Stimulated activated naive B cell treated with anti-CD40 and anti-IgM and Interleukin-4, amounts not matched to agents 10 μg/mL and 1 μg/mL and 100 μg/mL, for 72 hours (primary cell): Measurements from ENCODE around the gene TTLL11.
A peak's percentile ranks its signal among the peaks of the same experiment; 100 is the strongest.

Source experiments
- ATAC-seq, 2 donors: fragments of 150-1000 bp; cut with Tn5 transposase; replicated peaks; 2 replicates each; pipeline ENCODE4 v1.10.0; 2021; ENCODE audit warnings: moderate library complexity in 1 of 2
- DNase-seq: peaks from one replicate; pipeline ENCODE4 v3.0.0; 2021
- H3K27ac Mint-ChIP-seq: one replicate; pipeline ENCODE4 v1.8.0; 2022; ENCODE audit warnings: mild to moderate bottlenecking, mixed read lengths
- H3K27me3 Mint-ChIP-seq, 2 donors: one replicate each; pipeline ENCODE4 v1.8.0; 2022; ENCODE audit warnings: mixed read lengths in 2 of 2
- H3K36me3 Mint-ChIP-seq, 2 donors: one replicate each; pipeline ENCODE4 v1.8.0; 2022; ENCODE audit warnings: mixed read lengths in 2 of 2, mild to moderate bottlenecking in 1 of 2
- H3K4me1 Mint-ChIP-seq, 2 donors: one replicate each; pipeline ENCODE4 v1.8.0; 2022; ENCODE audit warnings: mixed read lengths in 2 of 2, mild to moderate bottlenecking in 1 of 2
- H3K4me3 Mint-ChIP-seq, 2 donors: one replicate each; pipeline ENCODE4 v1.8.0; 2022; ENCODE audit warnings: mild to moderate bottlenecking in 2 of 2, mixed read lengths in 2 of 2, moderate library complexity in 1 of 2
- H3K9me3 Mint-ChIP-seq, 2 donors: one replicate each; pipeline ENCODE4 v1.8.0; 2022; ENCODE audit warnings: mixed read lengths in 2 of 2, mild to moderate bottlenecking in 1 of 2

The TTLL11 gene

GRCh38 chr9:121780177-121781040 is 312.7 kb downstream of the TTLL11 start:
- no peak for DNase-seq
- Mint-ChIP-seq H3K9me3 (peaks cover 2 to 9% of the 10 kb centered on the region in 2 donors), H3K27ac (no peak overlapping the region), H3K4me1 (no peaks in the 10 kb centered on the region), H3K36me3 (no peaks in the 10 kb centered on the region), H3K27me3 (peaks cover 0 to 18% of the 10 kb centered on the region in 2 donors), H3K4me3 (no peak overlapping the region)
- no peak for ATAC-seq

GRCh38 chr9:121779381-121780117 is 313.6 kb downstream of the TTLL11 start:
- ATAC-seq: peak in 1 of 2 donors; percentile 65
- Mint-ChIP-seq H3K4me1 (no peaks in the 10 kb centered on the region), H3K4me3 (no peak overlapping the region), H3K27ac (no peak overlapping the region), H3K36me3 (no peaks in the 10 kb centered on the region), H3K9me3 (peaks cover 2 to 9% of the 10 kb centered on the region in 2 donors), H3K27me3 (peaks cover 0 to 19% of the 10 kb centered on the region in 2 donors)
- DNase-seq: no peak

- DNase-seq: no peak
- ATAC-seq: no peak
- no peak overlapping the region for H3K4me3 Mint-ChIP-seq
- no peaks in the 10 kb centered on the region for H3K36me3 Mint-ChIP-seq
- no peaks in the 10 kb centered on the region for H3K4me1 Mint-ChIP-seq
- peaks cover 0 to 19% of the 10 kb centered on the region in 2 donors for H3K27me3 Mint-ChIP-seq
- H3K27ac Mint-ChIP-seq: no peak overlapping the region
- H3K9me3 Mint-ChIP-seq: peaks cover 2 to 9% of the 10 kb centered on the region in 2 donors
Measured at GRCh38 chr9:121778252-121779225, 314.6 kb downstream of the TTLL11 start.

- Mint-ChIP-seq H3K27me3 (peaks cover 0 to 19% of the 10 kb centered on the region in 2 donors), H3K4me1 (no peaks in the 10 kb centered on the region), H3K4me3 (no peak overlapping the region), H3K27ac (no peak overlapping the region), H3K9me3 (peaks cover 2 to 9% of the 10 kb centered on the region in 2 donors), H3K36me3 (no peaks in the 10 kb centered on the region)
- DNase-seq (no peak), ATAC-seq (no peak)
Measured at GRCh38 chr9:121776739-121777637, 316.1 kb downstream of the TTLL11 start.

- H3K27ac Mint-ChIP-seq: no peak overlapping the region
- H3K9me3 Mint-ChIP-seq: peaks cover 2 to 9% of the 10 kb centered on the region in 2 donors
- no peak overlapping the region for H3K4me3 Mint-ChIP-seq
- H3K4me1 Mint-ChIP-seq: no peaks in the 10 kb centered on the region
- ATAC-seq (no peak), DNase-seq (no peak)
- peaks cover 0 to 16% of the 10 kb centered on the region in 2 donors for H3K27me3 Mint-ChIP-seq
- no peaks in the 10 kb centered on the region for H3K36me3 Mint-ChIP-seq
Measured at GRCh38 chr9:121776001-121776738, 316.9 kb downstream of the TTLL11 start.

- H3K9me3 Mint-ChIP-seq: peaks cover 2 to 9% of the 10 kb centered on the region in 2 donors
- DNase-seq (no peak), ATAC-seq (no peak)
- H3K27me3 Mint-ChIP-seq: peaks cover 0 to 10% of the 10 kb centered on the region in 2 donors
- no peaks in the 10 kb centered on the region for H3K36me3 Mint-ChIP-seq
- H3K27ac Mint-ChIP-seq: no peak overlapping the region
- no peak overlapping the region for H3K4me3 Mint-ChIP-seq
- H3K4me1 Mint-ChIP-seq: no peaks in the 10 kb centered on the region
Measured at GRCh38 chr9:121774715-121775613, 318.1 kb downstream of the TTLL11 start.

- Mint-ChIP-seq H3K4me3 (no peak overlapping the region), H3K36me3 (no peaks in the 10 kb centered on the region), H3K27me3 (peaks cover 0 to 5% of the 10 kb centered on the region in 2 donors), H3K9me3 (peaks cover 2 to 9% of the 10 kb centered on the region in 2 donors), H3K27ac (no peak overlapping the region), H3K4me1 (no peaks in the 10 kb centered on the region)
- ATAC-seq (no peak), DNase-seq (no peak)
Measured at GRCh38 chr9:121773954-121774714, 319.0 kb downstream of the TTLL11 start.

- H3K4me1 Mint-ChIP-seq: no peaks in the 10 kb centered on the region
- no peak for ATAC-seq
Measured at GRCh38 chr9:121773286-121773953, 319.7 kb downstream of the TTLL11 start.

GRCh38 chr9:121772600-121773285 is 320.4 kb downstream of the TTLL11 start:
- DNase-seq: no peak
- H3K4me1 Mint-ChIP-seq: no peaks in the 10 kb centered on the region

More at GRCh38 chr9:121773286-121773953, 319.7 kb downstream of the TTLL11 start:
- DNase-seq: no peak
- peaks cover 0 to 5% of the 10 kb centered on the region in 2 donors for H3K27me3 Mint-ChIP-seq
- no peaks in the 10 kb centered on the region for H3K36me3 Mint-ChIP-seq
- no peak overlapping the region for H3K4me3 Mint-ChIP-seq
- H3K9me3 Mint-ChIP-seq: peaks cover 1 to 2% of the 10 kb centered on the region in 2 donors
- H3K27ac Mint-ChIP-seq: no peak overlapping the region

More at GRCh38 chr9:121772600-121773285, 320.4 kb downstream of the TTLL11 start:
- peaks cover 0 to 5% of the 10 kb centered on the region in 2 donors for H3K27me3 Mint-ChIP-seq
- H3K4me3 Mint-ChIP-seq: no peak overlapping the region
- H3K36me3 Mint-ChIP-seq: no peaks in the 10 kb centered on the region
- no peak for ATAC-seq
- no peak overlapping the region for H3K27ac Mint-ChIP-seq
- no peaks in the 10 kb centered on the region for H3K9me3 Mint-ChIP-seq
